ENCODE data around the gene ARMS2.

The ARMS2 gene, protein sequence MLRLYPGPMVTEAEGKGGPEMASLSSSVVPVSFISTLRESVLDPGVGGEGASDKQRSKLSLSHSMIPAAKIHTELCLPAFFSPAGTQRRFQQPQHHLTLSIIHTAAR

DNA sequence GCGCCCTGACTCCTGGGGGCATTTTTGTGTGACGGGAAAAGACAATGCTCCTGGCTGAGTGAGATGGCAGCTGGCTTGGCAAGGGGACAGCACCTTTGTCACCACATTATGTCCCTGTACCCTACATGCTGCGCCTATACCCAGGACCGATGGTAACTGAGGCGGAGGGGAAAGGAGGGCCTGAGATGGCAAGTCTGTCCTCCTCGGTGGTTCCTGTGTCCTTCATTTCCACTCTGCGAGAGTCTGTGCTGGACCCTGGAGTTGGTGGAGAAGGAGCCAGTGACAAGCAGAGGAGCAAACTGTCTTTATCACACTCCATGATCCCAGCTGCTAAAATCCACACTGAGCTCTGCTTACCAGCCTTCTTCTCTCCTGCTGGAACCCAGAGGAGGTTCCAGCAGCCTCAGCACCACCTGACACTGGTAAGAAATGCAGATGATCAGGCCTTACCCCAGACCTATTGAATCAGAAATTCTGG, at the start of gene ARMS2:
Gene ARMS2 (plus strand): TSS at position 51 of the 478 bp plus-strand sequence. CDS start 75 bp downstream, at position 126.
- TF ChIP-seq, protein P1, sequence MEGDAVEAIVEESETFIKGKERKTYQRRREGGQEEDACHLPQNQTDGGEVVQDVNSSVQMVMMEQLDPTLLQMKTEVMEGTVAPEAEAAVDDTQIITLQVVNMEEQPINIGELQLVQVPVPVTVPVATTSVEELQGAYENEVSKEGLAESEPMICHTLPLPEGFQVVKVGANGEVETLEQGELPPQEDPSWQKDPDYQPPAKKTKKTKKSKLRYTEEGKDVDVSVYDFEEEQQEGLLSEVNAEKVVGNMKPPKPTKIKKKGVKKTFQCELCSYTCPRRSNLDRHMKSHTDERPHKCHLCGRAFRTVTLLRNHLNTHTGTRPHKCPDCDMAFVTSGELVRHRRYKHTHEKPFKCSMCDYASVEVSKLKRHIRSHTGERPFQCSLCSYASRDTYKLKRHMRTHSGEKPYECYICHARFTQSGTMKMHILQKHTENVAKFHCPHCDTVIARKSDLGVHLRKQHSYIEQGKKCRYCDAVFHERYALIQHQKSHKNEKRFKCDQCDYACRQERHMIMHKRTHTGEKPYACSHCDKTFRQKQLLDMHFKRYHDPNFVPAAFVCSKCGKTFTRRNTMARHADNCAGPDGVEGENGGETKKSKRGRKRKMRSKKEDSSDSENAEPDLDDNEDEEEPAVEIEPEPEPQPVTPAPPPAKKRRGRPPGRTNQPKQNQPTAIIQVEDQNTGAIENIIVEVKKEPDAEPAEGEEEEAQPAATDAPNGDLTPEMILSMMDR (IDR thresholded peaks at IDR 0.05; ENCODE audit: control extremely low read depth, extremely low read depth, low read depth, missing control alignments): no peak
- CTCF ChIA-PET: interaction anchor here (1.1 to 1.7 kb wide), 2 partner anchors 14 to 156 kb away, joined by 3 to 4 read pairs; no protein-coding TSS in a partner anchor
- no peak for DNase-seq (ENCODE audit: extremely low spot score)
- POLR2A ChIA-PET: no interaction called here

DNA sequence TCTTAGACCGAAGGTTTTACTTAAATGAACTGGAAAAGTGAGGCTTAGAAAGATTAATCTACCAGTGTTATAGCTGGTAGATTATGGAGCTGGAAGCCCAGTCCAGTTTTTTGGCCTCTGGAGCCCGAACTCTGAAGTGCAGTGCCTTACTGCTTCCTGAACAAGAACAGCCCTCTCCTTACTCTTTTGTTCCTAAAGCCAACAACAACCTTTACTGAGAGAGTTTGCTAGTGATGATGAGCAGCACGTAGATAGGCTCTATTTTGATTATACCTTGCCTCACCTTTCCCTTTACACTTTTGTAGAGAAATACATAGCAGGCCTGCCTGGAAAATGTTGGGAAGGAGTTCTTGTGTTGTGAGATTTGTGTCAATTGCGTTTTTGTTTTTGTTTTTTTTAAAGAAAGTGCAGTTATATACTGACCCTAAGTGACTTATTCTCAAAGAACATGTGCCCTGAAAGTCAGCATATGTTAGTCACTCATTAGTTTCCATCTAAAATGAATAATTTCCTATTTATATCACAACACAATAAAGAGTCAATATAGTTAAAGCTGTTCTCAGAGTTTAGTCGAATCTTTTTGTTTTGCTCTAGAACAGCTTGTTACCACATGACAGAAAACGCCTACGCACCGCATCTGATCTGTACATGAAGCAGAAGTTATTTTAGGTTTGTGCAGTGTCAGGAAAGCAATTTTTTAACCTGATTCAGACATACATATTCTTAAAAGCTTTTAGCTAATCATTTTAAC, 46.9 kb upstream of the ARMS2 start:
- TF ChIP-seq, protein P1 (IDR thresholded peaks at IDR 0.05; ENCODE audit: control extremely low read depth, extremely low read depth, low read depth, missing control alignments): no peak
- no peak for DNase-seq (ENCODE audit: extremely low spot score)
- ChIA-PET POLR2A (no interaction called here), CTCF (interaction anchor here (0.8 to 2.1 kb wide), 5 partner anchors 9 to 109 kb away, joined by 3 to 7 read pairs (median 3); partner anchors contain the start of gene PLEKHA1)

DNA sequence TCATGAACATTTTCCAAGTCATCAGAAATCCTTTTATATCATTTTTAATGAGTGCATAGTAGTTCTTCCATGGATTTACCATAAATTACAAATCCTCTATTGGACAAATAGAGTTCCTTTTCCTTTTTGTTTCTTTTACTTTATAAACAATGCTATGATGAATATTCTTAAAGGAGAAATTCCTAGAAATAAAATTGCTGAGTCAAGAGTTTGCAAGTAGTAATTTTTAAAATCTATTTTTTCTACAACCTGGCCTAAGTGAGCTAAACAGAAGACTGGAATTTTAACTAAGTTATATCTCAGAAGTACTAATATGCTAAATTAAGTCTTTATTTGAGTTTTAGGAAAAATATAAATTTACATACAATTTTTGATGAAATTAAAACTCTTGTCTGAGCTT, 41.1 kb upstream of the ARMS2 start:
- no peak for DNase-seq (ENCODE audit: extremely low spot score)
- POLR2A ChIA-PET: no interaction called here
- TF ChIP-seq, protein P1 (IDR thresholded peaks at IDR 0.05; ENCODE audit: control extremely low read depth, extremely low read depth, low read depth, missing control alignments): no peak
- CTCF ChIA-PET: interaction anchor here (0.8 to 6.0 kb wide), 4 partner anchors 21 to 114 kb away, joined by 3 to 26 read pairs (median 4); partner anchors contain the start of gene PLEKHA1

DNA sequence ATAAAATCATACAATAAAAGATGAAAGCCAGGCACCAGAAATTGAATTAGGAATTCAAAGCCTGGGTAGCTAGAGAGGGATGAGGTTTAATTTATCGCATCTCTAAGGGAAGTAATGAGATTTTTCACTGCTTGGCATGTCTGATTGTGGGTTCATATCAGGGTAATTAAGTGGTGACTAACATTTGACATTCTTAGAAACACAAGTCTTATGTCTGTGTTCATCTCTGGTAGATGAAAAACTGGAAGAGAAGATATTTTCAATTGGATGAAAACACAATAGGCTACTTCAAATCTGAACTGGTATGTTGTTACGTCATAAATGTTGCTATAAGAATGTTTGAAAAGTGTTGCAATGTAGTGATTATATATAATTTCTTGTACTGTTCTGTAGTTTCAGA, 36.8 kb upstream of the ARMS2 start:
- DNase-seq (ENCODE audit: extremely low spot score): no peak
- ChIA-PET CTCF (no interaction called here), POLR2A (no interaction called here)
- TF ChIP-seq, protein P1 (IDR thresholded peaks at IDR 0.05; ENCODE audit: control extremely low read depth, extremely low read depth, low read depth, missing control alignments): no peak

DNA sequence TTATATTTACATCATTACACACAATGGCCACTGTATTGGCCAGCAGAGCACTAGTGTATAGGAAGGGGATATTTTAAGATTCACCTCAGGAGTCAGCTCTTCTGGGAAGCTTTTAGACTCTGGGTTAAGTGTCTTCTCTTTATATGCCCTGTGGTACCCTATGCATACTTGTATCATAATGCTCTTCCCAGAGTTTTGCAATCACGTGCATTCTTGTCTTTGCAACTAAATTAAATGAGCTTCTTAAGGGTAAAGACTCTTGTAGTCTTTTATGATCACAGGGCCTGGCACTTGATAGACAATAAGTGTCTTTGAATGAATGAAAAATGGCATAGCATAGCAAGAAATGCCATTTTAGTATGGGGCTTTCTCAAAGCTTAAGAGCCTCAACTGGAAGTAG, 35.4 kb upstream of the ARMS2 start:
- CTCF ChIA-PET: interaction anchor here (1.4 to 2.0 kb wide), 2 partner anchors 16 to 28 kb away, joined by 4 to 18 read pairs; no protein-coding TSS in a partner anchor
- no peak for DNase-seq (ENCODE audit: extremely low spot score)
- TF ChIP-seq, protein P1 (IDR thresholded peaks at IDR 0.05; ENCODE audit: control extremely low read depth, extremely low read depth, low read depth, missing control alignments): no peak
- POLR2A ChIA-PET: no interaction called here

DNA sequence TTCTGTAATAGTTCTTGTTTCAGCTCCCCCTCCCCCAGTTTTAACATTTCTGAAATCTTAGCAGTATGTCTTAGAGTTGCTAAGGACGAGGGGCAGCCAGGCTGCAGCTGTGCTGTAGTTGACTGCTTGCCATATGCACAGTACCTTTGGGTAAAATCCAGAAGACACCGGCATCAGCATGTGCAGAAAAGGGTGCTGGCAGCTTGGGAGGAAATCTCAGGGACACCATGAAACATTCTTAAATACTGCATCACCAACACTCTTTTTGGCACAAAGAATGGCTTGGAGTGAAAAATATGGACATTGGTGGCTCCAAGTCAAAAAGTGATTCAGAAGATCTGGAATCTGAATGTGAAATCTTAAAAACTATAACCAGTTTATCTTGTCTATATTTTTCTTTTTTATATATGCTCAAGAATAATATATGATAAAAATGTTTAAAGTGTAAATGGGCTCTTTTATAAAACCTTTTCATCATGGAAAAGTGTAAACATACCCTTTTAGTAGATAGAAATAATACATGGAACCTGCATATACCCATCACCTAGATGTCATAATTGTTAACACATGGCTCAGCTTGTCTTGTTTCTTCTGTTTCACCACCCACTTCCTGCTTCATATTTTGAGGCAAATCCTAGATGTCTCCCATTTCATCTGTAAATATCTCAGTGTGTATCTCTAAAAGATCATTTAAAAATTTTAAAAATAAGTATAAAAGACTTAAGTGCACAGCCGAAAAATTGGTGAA, 34.4 kb upstream of the ARMS2 start:
- TF ChIP-seq, protein P1 (IDR thresholded peaks at IDR 0.05; ENCODE audit: control extremely low read depth, extremely low read depth, low read depth, missing control alignments): no peak
- ChIA-PET CTCF (interaction anchor here (1.0 to 2.0 kb wide), 3 partner anchors 15 to 29 kb away, joined by 3 to 18 read pairs (median 4); no protein-coding TSS in a partner anchor), POLR2A (no interaction called here)
- no peak for DNase-seq (ENCODE audit: extremely low spot score)
